Uterus (tissue), 2 donors: ENCODE data around the gene PPP1R3E.
"Not testable (repeated sequence)": the region's sequence is repeated elsewhere in the genome, so short reads cannot be mapped to it uniquely, and the experiment has no call there.

ENCODE experiments used
- POLR2A ChIP-seq, 2 donors: fragments of 450-650 bp; IDR thresholded peaks; one replicate each; pipeline ENCODE4 v1.6.1; 2016; ENCODE audit warnings: antibody characterized with exemption in 2 of 2, mild to moderate bottlenecking in 1 of 2, moderate library complexity in 1 of 2
- TF ChIP-seq, protein P1 (sequence below), 4 experiments: fragments of 200-600 bp in 2 of 4; fragments of 450-650 bp in 2 of 4; sonication (generic) in 2 of 4; IDR thresholded peaks; one replicate each; pipeline ENCODE4 v1.5.1; 2016 to 2019; ENCODE audit warnings: antibody characterized with exemption in 4 of 4, mild to moderate bottlenecking in 2 of 4, moderate library complexity in 1 of 4

DNA sequence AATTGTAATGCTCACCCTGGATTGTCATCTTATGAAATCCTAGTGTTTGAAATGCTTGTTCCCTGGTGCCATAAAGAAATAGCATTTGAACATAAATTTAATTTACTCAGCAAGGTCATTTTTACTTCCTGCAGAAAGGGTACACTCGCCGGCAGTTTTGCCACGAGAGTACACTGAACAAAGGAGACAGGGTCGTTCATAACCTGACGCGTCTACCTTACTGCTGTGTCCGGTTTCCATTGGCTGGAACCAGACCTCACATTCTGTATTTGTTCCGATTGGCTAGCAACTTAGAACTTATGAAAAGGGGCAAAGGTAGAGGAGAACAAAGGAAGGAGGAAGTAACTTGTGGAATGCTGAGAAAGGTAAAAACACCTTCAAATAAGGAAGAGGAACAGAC lies 41.8 kb downstream of the PPP1R3E start:
- TF ChIP-seq, protein P1, sequence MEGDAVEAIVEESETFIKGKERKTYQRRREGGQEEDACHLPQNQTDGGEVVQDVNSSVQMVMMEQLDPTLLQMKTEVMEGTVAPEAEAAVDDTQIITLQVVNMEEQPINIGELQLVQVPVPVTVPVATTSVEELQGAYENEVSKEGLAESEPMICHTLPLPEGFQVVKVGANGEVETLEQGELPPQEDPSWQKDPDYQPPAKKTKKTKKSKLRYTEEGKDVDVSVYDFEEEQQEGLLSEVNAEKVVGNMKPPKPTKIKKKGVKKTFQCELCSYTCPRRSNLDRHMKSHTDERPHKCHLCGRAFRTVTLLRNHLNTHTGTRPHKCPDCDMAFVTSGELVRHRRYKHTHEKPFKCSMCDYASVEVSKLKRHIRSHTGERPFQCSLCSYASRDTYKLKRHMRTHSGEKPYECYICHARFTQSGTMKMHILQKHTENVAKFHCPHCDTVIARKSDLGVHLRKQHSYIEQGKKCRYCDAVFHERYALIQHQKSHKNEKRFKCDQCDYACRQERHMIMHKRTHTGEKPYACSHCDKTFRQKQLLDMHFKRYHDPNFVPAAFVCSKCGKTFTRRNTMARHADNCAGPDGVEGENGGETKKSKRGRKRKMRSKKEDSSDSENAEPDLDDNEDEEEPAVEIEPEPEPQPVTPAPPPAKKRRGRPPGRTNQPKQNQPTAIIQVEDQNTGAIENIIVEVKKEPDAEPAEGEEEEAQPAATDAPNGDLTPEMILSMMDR (IDR thresholded peaks at IDR 0.05) = not testable (repeated sequence)
- TF ChIP-seq POLR2A (IDR thresholded peaks at IDR 0.05) = not testable (repeated sequence)
